A549 treated with AZD9567 at 1 μM for 4 hours (cell line): ENCODE results near the gene FAM120A. TPM values are rescaled to one million over a fixed set of nuclear protein-coding genes. Genes with fewer than 3 reads are reported as not detected.

Source experiments
- total RNA-seq: library from RNA; stranded (reverse); fragments of 200-300 nt; extraction: Qiagen RNA extraction; gene quantifications from 5 replicates; pipeline ENCODE4 v1.2.3, GENCODE V29; 2022; ENCODE audit not compliant: insufficient read depth

Gene FAM120A
- 65.8 to 79.1 TPM (median 73.5 TPM) in 5 replicates for total RNA-seq

GRCh38 chr9:93450945-93451815 is at the start of gene FAM120A:
Gene FAM120A (plus strand): TSS chr9:93451685. CDS start chr9:93451916, 231 bp downstream.

GRCh38 chr9:93453047-93453914 is 1.8 kb downstream of the FAM120A start, which contains the start of gene FAM120AOS:
Gene FAM120AOS (minus strand): TSS chr9:93453581. CDS start chr9:93452709, 872 bp downstream.

GRCh38 chr9:93576258-93577077 is 125.0 kb downstream of the FAM120A start, which contains the start of gene PHF2:
Gene PHF2 (plus strand): TSS chr9:93576584. CDS start chr9:93576774, 190 bp downstream.

Other genes starting within 250 kb of the FAM120A start
- 47.1 to 52.6 TPM (median 51.1 TPM) in 5 replicates for gene FAM120AOS, start 1.9 kb downstream of the FAM120A start, total RNA-seq
- gene PHF2, start 124.9 kb downstream of the FAM120A start, total RNA-seq = 13.2 to 15.5 TPM (median 15.0 TPM) in 5 replicates